ENCODE results near the gene INO80D. TPM values are rescaled to one million over a fixed set of nuclear protein-coding genes. Genes with fewer than 3 reads are reported as not detected.
"Not testable (repeated sequence)": the region's sequence is repeated elsewhere in the genome, so short reads cannot be mapped to it uniquely, and the experiment has no call there.

The INO80D gene
- total RNA-seq, 1 donor from 2014 or later: 6.5 TPM

GRCh38 chr2:205982776-205983327 lies 103.1 kb downstream of the INO80D start:
- no peak for DNase-seq (ENCODE audit: low read depth in 2 of 2)

DNA sequence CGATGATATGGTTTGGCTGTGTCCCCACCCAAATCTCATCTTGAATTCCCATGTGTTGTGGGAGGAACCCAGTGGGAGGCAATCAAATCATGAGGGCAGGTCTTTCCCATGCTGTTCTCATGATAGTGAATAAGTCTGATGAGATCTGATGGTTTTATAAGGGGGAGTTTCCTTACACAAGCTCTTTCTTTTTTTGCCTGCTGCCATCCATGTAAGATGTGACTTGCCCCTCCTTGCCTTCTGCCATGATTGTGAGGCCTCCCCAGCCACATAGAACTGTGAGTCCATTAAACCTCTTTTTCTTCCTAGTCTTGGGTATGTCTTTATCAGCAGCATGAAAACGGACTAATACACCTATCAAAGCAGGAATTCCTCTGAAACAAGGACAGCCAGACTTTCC lies 107.2 kb downstream of the INO80D start:
- DNase-seq (ENCODE audit: low read depth in 2 of 2): not testable (repeated sequence)

DNA sequence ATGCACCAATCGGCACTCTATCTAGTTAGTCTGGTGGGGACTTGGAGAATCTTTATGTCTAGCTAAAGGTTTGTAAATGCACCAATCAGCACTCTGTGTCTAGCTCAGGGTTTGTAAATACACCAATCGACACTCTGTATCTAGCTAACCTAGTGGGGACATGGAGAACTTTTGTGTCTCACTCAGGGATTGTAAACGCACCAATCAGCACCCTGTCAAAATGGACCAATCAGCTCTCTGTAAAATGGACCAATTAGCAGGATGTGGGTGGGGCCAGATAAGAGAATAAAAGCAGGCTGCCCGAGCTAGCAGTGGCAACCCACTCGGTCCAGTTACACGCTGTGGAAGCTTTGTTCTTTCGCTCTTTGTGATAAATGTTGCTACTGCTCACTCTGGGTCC lies 108.3 kb downstream of the INO80D start:
- DNase-seq (ENCODE audit: low read depth in 2 of 2): not testable (repeated sequence)

DNA sequence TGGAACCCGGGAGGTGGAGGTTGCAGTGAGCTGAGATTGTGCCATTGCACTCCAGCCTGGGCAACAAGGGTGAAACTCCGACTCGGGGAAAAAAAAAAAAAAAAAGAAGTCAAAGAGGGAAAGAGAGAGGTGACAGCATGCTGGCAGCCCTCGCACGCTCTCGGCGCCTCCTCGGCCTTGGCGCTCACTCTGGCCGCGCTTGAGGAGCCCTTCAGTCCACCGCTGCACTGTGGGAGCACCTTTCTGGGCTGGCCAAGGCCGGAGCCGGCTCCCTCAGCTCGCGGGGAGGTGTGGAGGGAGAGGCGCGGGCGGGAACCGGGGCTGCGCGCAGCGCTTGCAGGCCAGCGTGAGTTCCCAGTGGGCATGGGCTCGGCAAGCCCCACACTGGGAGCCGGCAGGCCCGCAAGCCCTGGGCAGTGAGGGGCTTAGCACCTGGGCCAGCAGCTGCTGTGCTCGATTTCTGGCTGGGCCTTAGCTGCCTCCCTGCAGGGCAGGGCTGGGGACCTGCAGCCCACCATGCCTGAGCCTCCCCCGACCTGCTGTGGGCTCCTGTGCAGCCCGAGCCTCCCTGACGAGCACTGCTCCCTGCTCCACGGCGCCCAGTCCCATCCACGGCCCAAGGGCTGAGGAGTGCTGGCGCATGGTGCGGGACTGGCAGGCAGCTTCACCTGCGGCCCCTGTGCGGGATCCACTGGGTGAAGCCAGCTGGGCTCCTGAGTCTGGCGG lies 108.9 kb downstream of the INO80D start:
- DNase-seq (ENCODE audit: low read depth in 2 of 2): not testable (repeated sequence)

DNA sequence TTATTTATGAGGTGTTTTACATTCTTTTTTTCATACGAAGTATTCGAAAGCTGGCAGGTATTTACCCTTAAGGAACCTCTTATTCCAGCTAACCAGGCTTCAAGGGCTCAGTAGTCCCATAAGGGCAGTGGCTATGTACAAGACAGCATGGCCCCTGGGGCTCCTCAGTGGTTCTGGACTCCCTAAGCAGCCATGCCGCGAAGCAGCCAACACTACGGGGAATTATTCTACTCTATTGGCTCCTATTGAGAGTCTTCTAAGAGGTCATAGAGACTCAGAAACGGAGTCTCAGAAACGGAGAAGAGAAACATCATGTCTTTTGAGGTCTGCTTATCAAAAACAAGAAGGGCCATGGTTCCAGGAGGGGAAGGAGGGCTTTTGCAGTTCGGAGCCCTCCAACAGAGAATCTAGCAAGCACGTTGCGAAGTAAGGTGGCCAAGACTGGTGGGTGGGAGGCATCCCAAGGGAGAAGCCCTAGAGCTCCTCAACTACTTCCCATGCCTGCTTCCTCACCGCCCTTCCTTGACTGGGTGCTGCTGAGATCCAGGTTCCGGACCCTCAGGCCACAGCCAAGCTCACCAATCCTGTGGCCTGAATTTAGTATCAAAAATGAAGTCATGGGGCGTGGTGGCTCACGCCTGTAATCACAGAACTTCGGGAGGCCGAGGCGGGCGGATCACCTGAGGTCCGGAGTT lies 109.7 kb downstream of the INO80D start:
- no peak for DNase-seq (ENCODE audit: low read depth in 2 of 2)

GRCh38 chr2:205975082-205975949 lies 110.7 kb downstream of the INO80D start:
- no peak for DNase-seq (ENCODE audit: low read depth in 2 of 2)

DNA sequence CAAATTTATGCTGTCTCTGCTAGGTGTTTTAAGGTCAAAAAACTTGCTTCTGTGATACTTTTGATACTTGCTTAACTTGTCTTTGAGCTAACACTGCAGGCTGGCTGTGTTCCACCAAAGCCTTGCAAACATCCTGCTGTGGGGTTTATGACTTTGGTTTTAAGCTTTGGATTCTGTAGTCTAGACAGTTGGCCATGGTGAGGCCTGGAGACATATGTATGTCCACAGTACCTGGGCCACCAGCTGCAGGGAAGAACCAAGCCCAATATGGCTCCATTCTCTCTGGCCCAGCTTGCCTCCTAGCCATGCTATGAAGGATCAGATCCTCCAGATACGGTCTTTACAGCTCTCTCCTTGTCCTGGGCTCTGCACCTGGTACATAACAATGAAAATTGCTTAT lies 113.9 kb downstream of the INO80D start:
- peak in 1 of 2 donors; percentile 20 for DNase-seq (ENCODE audit: low read depth in 2 of 2)

- no peak for DNase-seq (ENCODE audit: low read depth in 2 of 2)
These were observed 115.6 kb downstream of the INO80D start for GRCh38 chr2:205970348-205970747.

DNA sequence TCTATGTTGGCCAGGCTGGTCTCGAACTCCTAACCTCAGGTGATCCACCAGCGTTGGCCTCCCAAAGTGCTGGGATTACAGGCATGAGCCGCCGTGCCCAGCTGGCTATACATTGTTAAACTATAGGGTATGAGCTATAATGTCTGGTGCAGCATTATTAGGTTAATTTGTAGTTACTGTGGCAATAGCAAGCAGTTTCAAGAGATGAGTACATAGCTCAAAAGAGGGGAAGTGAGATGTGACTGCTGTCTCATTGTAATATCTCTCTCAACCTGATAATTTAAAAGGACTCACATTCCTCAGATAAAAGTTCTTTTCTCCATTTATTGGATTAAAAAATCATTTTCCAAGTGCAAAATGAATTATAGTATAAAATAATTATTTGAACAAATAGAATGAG lies 116.4 kb downstream of the INO80D start:
- DNase-seq (ENCODE audit: low read depth in 2 of 2): no peak

GRCh38 chr2:205967391-205968075 lies 118.4 kb downstream of the INO80D start:
- peak in 1 of 2 donors; percentile 28 for DNase-seq (ENCODE audit: low read depth in 2 of 2)

DNA sequence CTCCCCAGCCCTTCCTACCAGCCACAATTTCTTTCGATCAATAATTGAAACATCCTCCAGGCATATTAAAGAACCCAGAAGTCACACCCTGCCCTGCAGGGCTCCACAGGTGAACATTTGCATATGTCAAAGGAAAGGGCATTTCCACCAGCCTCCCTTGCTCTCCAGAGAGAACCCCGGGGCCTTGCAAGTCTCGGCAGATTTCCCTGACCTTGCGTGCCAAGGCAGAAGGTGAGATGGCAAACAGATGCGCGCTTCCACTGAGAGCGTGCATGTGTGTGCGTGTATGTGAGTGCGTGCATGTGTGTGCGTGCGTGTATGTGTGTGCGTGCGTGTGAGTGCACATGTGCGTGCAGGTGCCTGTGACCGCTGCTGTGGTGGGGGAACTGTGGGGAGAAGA lies 120.3 kb downstream of the INO80D start:
- no peak for DNase-seq (ENCODE audit: low read depth in 2 of 2)

- DNase-seq (ENCODE audit: low read depth in 2 of 2): peak; percentile 78 to 95
These were observed 121.7 kb downstream of the INO80D start for GRCh38 chr2:205964111-205964761.

DNA sequence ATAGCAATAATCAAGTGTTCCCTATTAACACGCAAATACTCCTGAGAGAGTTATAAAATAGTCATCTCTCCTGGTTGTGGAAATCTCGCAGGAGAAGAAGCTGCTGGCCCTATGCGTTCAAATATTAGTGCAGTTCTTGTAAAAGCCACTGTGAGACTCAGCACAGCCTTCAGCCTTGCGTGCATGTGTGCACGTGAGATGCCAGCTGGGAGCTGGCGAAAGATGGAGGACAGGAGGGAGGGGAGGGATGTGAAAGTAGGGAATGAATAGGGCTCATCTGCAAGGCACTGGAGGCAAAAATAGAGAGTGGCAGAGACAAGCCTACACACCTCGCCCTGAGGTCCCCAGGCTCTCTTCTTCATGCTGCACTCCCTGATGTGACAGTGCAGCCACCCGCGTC lies 126.5 kb downstream of the INO80D start:
- DNase-seq (ENCODE audit: low read depth in 2 of 2): no peak

DNA sequence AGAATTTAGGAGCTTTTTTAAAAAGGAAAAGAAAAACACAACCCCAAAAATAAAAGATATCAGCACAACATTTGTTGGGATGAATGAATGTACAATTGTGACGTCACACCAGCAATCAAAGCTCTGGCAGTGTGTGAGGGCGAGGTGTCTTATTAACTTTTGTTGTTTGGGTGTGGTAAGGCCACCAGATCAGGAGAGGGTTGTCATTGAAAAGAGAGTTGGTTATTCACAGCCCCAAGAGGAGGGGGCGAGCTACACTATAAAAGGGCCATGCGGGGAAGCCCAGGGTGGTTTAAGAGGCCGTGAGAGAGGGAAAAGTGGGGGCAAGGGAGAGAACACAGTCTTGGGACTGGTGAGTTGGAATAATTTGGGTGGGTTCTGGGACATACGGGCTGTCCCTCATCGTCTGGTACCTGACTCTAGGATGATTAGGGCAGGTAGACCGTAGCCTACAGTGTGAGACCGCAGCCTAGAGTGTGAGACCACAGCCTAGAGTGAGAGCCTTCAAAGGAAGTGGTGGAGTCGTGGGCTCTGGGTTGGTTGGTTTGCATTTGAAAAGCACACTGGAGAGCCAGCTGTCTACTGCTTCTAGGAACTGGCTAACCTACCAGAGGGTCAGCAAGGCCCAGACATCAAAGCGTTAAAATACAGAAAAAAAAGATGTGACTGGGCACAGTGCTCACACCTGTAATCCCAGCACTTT lies 128.4 kb downstream of the INO80D start:
- DNase-seq (ENCODE audit: low read depth in 2 of 2): no peak

GRCh38 chr2:205954707-205955106 lies 131.3 kb downstream of the INO80D start:
- DNase-seq (ENCODE audit: low read depth in 2 of 2): no peak

GRCh38 chr2:205952282-205952681 lies 133.7 kb downstream of the INO80D start:
- no peak for DNase-seq (ENCODE audit: low read depth in 2 of 2)

- no peak for DNase-seq (ENCODE audit: low read depth in 2 of 2)
These were observed 137.1 kb downstream of the INO80D start for GRCh38 chr2:205948883-205949282.

GRCh38 chr2:205948496-205948837 lies 137.5 kb downstream of the INO80D start:
- no peak for DNase-seq (ENCODE audit: low read depth in 2 of 2)

DNA sequence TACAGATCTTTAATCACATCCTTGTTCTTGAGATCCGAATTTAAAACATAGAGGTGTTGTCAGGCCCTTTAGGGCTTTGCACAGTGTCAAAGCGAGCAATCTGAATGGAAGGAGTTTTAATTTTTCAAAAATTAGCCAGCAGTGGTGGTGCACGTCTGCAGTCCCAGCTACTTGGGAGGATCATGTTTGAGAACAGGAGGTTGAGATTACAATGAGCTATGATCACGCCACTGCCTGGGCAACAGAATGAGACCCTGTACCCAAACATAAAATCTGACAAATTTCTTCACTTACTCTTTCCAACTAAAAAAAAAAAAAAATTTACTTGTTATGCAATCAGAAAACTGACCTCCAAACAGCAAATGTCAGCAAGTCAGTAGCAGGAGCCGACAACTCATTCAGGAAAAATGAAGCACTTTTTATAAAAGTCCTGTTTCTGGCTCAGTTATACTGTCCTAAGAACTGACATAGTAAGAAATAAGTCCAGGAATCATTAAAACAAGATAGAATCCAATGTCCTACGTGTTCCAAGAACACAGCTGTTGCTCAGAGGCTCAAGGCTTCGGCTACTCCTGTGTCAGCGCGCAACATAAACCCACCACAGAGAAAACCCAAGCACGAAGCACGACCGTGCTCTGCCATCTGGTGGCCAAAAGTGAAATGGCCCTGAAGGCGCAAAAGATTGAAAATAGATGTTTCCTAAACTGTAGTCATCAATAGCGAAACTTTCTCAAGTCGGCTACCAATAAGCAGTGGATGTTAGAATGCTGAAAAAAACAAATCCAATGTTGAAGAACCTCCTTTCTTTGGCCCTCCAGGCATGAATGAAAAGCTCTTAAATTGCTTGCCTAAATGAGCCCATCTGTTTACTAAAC lies 138.1 kb downstream of the INO80D start:
- peak; percentile 73 to 76 for DNase-seq (ENCODE audit: low read depth in 2 of 2)

All from lung microvascular endothelial cell (primary cell).